ENCODE results near the gene GPRIN2.

- no peak for TF ChIP-seq CTCF (IDR thresholded peaks at IDR 0.05; ENCODE audit: insufficient read depth, low read length)
- no peak for TF ChIP-seq POLR2AphosphoS5 (IDR thresholded peaks at IDR 0.05; ENCODE audit: low read depth)
Observed at GRCh38 chr10:46541735-46542566, 14.5 kb downstream of the GPRIN2 start.

Measured in HL-60 (cell line).